HepG2 (cell line): ENCODE results near the gene SPTBN4. TPM values are rescaled to one million over a fixed set of nuclear protein-coding genes. Genes with fewer than 3 reads are reported as not detected.

ENCODE experiments used
- KLF13 ChIP-seq: sonication (generic); formaldehyde crosslinking; IDR thresholded peaks from 2 replicates; pipeline ENCODE4 v1.4.0; 2020; ENCODE audit warnings: mild to moderate bottlenecking, missing genetic modification reagents
- NONO ChIP-seq, 2 experiments: fragments of 450-650 bp in 1 of 2; sonication (generic) in 1 of 2; formaldehyde crosslinking in 1 of 2; IDR thresholded peaks in 1 of 2; conservative IDR thresholded peaks in 1 of 2; 2 replicates each; pipeline versions ENCODE4 v1.6.1 to v1.8.0; 2017 to 2022; ENCODE audit warnings: mild to moderate bottlenecking in 1 of 2, missing genetic modification reagents in 1 of 2, moderate library complexity in 1 of 2
- RFXAP ChIP-seq: sonication (generic); formaldehyde crosslinking; IDR thresholded peaks from 2 replicates; pipeline ENCODE4 v1.4.0; 2020; ENCODE audit warnings: missing genetic modification reagents, borderline replicate concordance
- ZNF205 ChIP-seq: IDR thresholded peaks from 2 replicates; pipeline ENCODE4 v1.6.1; 2018; ENCODE audit warnings: missing biosample characterization, missing genetic modification reagents
- ZNF432 ChIP-seq: sonication (generic); formaldehyde crosslinking; IDR thresholded peaks from 2 replicates; pipeline ENCODE4 v1.5.0; 2020; ENCODE audit warnings: missing genetic modification reagents, mild to moderate bottlenecking, borderline replicate concordance
- ZNF850 ChIP-seq: sonication (generic); formaldehyde crosslinking; conservative IDR thresholded peaks from 2 replicates; pipeline ENCODE4 v1.9.0; 2021; ENCODE audit warnings: mild to moderate bottlenecking, missing genetic modification reagents
- polyA plus RNA-seq, 8 experiments: library from polyadenylated mRNA; depleted of rRNA in 3 of 8; stranded (reverse) in 7 of 8; unstranded in 1 of 8; fragments of >200 nt; fragmentation: Illumina TruSeq in 4 of 8; extraction: Trizol in 4 of 8; gene quantifications; 2 replicates each; pipeline versions ENCODE4 v1.2.1 to v1.2.3, GENCODE V29; 2011 to 2016; ENCODE audit warnings: low read depth in 4 of 8, missing spikeins in 1 of 8, mixed read lengths in 1 of 8; ENCODE audit not compliant: insufficient read depth in 1 of 8
- total RNA-seq, 5 experiments: library from RNA; depleted of rRNA; stranded (reverse); fragments of >200 nt; fragmentation: Illumina TruSeq; extraction: Trizol; gene quantifications; 2 replicates each; pipeline ENCODE4 v1.2.3, GENCODE V29; 2016; ENCODE audit warnings: low read depth in 1 of 5
- TF ChIP-seq, protein P1 (sequence below): IDR thresholded peaks from 2 replicates; pipeline ENCODE4 v1.4.0; 2020; ENCODE audit warnings: mild to moderate bottlenecking, missing genetic modification reagents
- TF ChIP-seq, protein P2 (sequence below): sonication (generic); formaldehyde crosslinking; IDR thresholded peaks from 2 replicates; pipeline ENCODE4 v1.8.0; 2022; ENCODE audit warnings: missing genetic modification reagents, mild to moderate bottlenecking, borderline replicate concordance
- TF ChIP-seq, protein P3 (sequence below): sonication (generic); formaldehyde crosslinking; conservative IDR thresholded peaks from 2 replicates; pipeline ENCODE4 v1.5.0; 2020; ENCODE audit warnings: missing genetic modification reagents
- TF ChIP-seq, protein P4 (sequence below): sonication (generic); formaldehyde crosslinking; IDR thresholded peaks from 2 replicates; pipeline ENCODE4 v1.4.0; 2020; ENCODE audit warnings: low read depth, missing genetic modification reagents
- TF ChIP-seq, protein P5 (sequence below): sonication (generic); formaldehyde crosslinking; IDR thresholded peaks from 2 replicates; pipeline ENCODE4 v1.5.1; 2020; ENCODE audit warnings: missing genetic modification reagents, mild to moderate bottlenecking, borderline replicate concordance
- TF ChIP-seq, protein P6 (sequence below): sonication (generic); formaldehyde crosslinking; IDR thresholded peaks from 2 replicates; pipeline ENCODE4 v1.8.0; 2022; ENCODE audit warnings: mild to moderate bottlenecking, missing genetic modification reagents; ENCODE audit not compliant: insufficient replicate concordance

SPTBN4 gene
- total and polyA plus RNA-seq, 2 of the 13 experiments (the other 11 are each of a cell fraction or from before 2014, with no cell fraction given) = 0.11 TPM

DNA sequence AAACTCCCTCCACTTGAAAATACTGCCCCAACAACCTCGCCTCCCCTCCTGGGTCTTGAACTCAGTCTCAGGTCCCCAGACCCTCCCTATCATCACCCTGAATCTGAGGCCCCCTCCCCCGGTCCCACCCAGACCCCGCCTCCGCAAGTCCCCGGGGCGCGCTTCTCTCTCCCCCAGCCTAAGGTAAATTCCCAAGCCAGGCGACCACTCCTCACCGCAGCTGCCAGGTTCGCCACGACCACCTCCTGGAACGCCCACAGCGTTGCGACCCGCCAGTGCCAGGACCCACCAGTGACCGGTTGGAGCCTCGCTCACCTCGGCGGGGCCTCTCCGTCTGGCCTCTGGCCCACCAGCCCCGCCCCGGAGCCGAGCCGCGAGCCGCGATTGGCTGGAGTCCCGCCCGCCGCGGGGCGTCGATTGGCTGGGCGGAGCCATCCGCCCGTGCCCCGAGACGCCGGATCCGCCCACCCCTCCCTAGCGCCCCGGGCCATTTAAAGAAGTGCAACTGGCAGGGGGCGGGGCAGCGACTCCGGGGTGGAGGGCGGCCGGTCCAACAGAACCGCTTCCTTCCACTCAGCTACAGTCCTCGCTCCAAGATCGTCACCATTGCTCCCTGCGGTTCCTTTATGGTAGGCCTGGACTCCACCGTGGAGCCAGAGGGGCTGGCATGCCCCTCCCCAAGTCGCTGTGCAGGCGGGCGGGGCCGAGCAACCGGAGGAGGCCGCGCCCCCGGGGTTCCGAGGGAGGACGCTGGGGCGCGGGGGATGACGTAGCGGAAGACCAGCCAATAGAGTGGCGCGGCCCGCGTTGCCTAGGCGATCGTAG is 22.6 kb upstream of the SPTBN4 start, which contains the start of gene SERTAD3 (continued):
- TF ChIP-seq, protein P1, sequence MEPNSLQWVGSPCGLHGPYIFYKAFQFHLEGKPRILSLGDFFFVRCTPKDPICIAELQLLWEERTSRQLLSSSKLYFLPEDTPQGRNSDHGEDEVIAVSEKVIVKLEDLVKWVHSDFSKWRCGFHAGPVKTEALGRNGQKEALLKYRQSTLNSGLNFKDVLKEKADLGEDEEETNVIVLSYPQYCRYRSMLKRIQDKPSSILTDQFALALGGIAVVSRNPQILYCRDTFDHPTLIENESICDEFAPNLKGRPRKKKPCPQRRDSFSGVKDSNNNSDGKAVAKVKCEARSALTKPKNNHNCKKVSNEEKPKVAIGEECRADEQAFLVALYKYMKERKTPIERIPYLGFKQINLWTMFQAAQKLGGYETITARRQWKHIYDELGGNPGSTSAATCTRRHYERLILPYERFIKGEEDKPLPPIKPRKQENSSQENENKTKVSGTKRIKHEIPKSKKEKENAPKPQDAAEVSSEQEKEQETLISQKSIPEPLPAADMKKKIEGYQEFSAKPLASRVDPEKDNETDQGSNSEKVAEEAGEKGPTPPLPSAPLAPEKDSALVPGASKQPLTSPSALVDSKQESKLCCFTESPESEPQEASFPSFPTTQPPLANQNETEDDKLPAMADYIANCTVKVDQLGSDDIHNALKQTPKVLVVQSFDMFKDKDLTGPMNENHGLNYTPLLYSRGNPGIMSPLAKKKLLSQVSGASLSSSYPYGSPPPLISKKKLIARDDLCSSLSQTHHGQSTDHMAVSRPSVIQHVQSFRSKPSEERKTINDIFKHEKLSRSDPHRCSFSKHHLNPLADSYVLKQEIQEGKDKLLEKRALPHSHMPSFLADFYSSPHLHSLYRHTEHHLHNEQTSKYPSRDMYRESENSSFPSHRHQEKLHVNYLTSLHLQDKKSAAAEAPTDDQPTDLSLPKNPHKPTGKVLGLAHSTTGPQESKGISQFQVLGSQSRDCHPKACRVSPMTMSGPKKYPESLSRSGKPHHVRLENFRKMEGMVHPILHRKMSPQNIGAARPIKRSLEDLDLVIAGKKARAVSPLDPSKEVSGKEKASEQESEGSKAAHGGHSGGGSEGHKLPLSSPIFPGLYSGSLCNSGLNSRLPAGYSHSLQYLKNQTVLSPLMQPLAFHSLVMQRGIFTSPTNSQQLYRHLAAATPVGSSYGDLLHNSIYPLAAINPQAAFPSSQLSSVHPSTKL (CRISPR knock-in tag) = no peak
- no peak for TF ChIP-seq ZNF432 (CRISPR knock-in tag)
- TF ChIP-seq NONO (IDR thresholded peaks at IDR 0.05) = no peak
- TF ChIP-seq NONO (CRISPR knock-in tag; conservative IDR thresholded peaks at IDR 0.05) = peak; percentile 75
- TF ChIP-seq, protein P2, sequence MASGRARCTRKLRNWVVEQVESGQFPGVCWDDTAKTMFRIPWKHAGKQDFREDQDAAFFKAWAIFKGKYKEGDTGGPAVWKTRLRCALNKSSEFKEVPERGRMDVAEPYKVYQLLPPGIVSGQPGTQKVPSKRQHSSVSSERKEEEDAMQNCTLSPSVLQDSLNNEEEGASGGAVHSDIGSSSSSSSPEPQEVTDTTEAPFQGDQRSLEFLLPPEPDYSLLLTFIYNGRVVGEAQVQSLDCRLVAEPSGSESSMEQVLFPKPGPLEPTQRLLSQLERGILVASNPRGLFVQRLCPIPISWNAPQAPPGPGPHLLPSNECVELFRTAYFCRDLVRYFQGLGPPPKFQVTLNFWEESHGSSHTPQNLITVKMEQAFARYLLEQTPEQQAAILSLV (CRISPR knock-in tag) = peak; percentile 26; the same call in 1 of the 2 replicates
- TF ChIP-seq, protein P3, sequence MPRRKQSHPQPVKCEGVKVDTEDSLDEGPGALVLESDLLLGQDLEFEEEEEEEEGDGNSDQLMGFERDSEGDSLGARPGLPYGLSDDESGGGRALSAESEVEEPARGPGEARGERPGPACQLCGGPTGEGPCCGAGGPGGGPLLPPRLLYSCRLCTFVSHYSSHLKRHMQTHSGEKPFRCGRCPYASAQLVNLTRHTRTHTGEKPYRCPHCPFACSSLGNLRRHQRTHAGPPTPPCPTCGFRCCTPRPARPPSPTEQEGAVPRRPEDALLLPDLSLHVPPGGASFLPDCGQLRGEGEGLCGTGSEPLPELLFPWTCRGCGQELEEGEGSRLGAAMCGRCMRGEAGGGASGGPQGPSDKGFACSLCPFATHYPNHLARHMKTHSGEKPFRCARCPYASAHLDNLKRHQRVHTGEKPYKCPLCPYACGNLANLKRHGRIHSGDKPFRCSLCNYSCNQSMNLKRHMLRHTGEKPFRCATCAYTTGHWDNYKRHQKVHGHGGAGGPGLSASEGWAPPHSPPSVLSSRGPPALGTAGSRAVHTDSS (CRISPR knock-in tag) = no peak
- no peak for TF ChIP-seq RFXAP (CRISPR knock-in tag)
- TF ChIP-seq ZNF205 = no peak; the same call in 1 of the 2 replicates
- TF ChIP-seq, protein P4, sequence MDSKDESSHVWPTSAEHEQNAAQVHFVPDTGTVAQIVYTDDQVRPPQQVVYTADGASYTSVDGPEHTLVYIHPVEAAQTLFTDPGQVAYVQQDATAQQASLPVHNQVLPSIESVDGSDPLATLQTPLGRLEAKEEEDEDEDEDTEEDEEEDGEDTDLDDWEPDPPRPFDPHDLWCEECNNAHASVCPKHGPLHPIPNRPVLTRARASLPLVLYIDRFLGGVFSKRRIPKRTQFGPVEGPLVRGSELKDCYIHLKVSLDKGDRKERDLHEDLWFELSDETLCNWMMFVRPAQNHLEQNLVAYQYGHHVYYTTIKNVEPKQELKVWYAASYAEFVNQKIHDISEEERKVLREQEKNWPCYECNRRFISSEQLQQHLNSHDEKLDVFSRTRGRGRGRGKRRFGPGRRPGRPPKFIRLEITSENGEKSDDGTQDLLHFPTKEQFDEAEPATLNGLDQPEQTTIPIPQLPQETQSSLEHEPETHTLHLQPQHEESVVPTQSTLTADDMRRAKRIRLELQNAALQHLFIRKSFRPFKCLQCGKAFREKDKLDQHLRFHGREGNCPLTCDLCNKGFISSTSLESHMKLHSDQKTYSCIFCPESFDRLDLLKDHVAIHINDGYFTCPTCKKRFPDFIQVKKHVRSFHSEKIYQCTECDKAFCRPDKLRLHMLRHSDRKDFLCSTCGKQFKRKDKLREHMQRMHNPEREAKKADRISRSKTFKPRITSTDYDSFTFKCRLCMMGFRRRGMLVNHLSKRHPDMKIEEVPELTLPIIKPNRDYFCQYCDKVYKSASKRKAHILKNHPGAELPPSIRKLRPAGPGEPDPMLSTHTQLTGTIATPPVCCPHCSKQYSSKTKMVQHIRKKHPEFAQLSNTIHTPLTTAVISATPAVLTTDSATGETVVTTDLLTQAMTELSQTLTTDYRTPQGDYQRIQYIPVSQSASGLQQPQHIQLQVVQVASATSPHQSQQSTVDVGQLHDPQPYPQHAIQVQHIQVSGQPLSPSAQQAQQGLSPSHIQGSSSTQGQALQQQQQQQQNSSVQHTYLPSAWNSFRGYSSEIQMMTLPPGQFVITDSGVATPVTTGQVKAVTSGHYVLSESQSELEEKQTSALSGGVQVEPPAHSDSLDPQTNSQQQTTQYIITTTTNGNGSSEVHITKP (CRISPR knock-in tag) = peak; percentile 70; the same call in 1 of the 2 replicates
- TF ChIP-seq KLF13 (CRISPR knock-in tag) = no peak; the same call in 1 of the 2 replicates
- TF ChIP-seq ZNF850 (CRISPR knock-in tag) = no peak
- TF ChIP-seq, protein P5, sequence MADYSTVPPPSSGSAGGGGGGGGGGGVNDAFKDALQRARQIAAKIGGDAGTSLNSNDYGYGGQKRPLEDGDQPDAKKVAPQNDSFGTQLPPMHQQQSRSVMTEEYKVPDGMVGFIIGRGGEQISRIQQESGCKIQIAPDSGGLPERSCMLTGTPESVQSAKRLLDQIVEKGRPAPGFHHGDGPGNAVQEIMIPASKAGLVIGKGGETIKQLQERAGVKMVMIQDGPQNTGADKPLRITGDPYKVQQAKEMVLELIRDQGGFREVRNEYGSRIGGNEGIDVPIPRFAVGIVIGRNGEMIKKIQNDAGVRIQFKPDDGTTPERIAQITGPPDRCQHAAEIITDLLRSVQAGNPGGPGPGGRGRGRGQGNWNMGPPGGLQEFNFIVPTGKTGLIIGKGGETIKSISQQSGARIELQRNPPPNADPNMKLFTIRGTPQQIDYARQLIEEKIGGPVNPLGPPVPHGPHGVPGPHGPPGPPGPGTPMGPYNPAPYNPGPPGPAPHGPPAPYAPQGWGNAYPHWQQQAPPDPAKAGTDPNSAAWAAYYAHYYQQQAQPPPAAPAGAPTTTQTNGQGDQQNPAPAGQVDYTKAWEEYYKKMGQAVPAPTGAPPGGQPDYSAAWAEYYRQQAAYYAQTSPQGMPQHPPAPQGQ = no peak
- TF ChIP-seq, protein P6, sequence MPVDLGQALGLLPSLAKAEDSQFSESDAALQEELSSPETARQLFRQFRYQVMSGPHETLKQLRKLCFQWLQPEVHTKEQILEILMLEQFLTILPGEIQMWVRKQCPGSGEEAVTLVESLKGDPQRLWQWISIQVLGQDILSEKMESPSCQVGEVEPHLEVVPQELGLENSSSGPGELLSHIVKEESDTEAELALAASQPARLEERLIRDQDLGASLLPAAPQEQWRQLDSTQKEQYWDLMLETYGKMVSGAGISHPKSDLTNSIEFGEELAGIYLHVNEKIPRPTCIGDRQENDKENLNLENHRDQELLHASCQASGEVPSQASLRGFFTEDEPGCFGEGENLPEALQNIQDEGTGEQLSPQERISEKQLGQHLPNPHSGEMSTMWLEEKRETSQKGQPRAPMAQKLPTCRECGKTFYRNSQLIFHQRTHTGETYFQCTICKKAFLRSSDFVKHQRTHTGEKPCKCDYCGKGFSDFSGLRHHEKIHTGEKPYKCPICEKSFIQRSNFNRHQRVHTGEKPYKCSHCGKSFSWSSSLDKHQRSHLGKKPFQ (CRISPR knock-in tag) = no peak
